Effector memory CD4-positive, alpha-beta T cell (primary cell): ENCODE measurements around the gene WNK1.

Source experiments
- DNase-seq, 3 donors: peaks; one replicate each; pipeline ENCODE4 v3.0.0-alpha.2; 2020
- H3K27ac ChIP-seq: 2 replicates; pipeline ENCODE4 v1.7.0; 2013; ENCODE audit warnings: mild to moderate bottlenecking, low read length, moderate library complexity; ENCODE audit not compliant: insufficient read depth, poor library complexity, severe bottlenecking
- H3K27me3 ChIP-seq: replicated peaks from 2 replicates; pipeline ENCODE4 v1.7.0; 2013; ENCODE audit warnings: mild to moderate bottlenecking, low read length; ENCODE audit not compliant: insufficient read depth, control insufficient read depth, poor library complexity, severe bottlenecking
- H3K36me3 ChIP-seq: 2 replicates; pipeline ENCODE4 v1.7.0; 2013; ENCODE audit warnings: mild to moderate bottlenecking, low read length, moderate library complexity; ENCODE audit not compliant: control insufficient read depth, insufficient read depth
- H3K4me1 ChIP-seq: 2 replicates; pipeline ENCODE4 v1.7.0; 2013; ENCODE audit warnings: low read length, mild to moderate bottlenecking; ENCODE audit not compliant: control insufficient read depth, insufficient read depth, poor library complexity, severe bottlenecking
- H3K4me3 ChIP-seq: 2 replicates; pipeline ENCODE4 v1.7.0; 2013; ENCODE audit warnings: low read length, low read depth, mild to moderate bottlenecking; ENCODE audit not compliant: insufficient read depth, poor library complexity, severe bottlenecking
- H3K9me3 ChIP-seq: 2 replicates; pipeline ENCODE4 v1.7.0; 2013; ENCODE audit warnings: mild to moderate bottlenecking, low read length, moderate library complexity; ENCODE audit not compliant: control insufficient read depth

WNK1 gene

DNA sequence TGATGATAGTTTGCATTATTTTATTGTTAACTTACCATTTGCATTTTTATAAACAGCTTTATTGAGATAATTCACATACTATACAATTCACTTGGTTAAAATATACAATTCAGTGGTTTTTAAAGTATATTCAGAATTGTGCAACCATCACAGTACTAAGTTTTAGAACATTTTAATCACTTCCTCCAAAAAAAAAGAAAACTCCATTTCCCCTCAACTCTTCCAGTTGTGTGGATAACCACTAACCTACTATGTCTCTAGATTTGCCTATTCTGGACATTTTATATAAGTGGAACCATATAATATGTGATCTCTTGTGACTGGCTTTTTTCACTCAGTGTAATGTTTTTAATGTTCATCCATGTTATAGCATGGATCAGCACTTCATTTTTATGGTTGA, 41.3 kb downstream of the WNK1 start:
- Histone ChIP-seq H3K4me1 (peaks cover 14% of the 10 kb centered on the region), H3K27ac (no peak overlapping the region), H3K4me3 (no peak overlapping the region), H3K9me3 (no peaks in the 10 kb centered on the region), H3K27me3 (no peaks in the 10 kb centered on the region), H3K36me3 (no peaks in the 10 kb centered on the region)
- DNase-seq = no peak

DNA sequence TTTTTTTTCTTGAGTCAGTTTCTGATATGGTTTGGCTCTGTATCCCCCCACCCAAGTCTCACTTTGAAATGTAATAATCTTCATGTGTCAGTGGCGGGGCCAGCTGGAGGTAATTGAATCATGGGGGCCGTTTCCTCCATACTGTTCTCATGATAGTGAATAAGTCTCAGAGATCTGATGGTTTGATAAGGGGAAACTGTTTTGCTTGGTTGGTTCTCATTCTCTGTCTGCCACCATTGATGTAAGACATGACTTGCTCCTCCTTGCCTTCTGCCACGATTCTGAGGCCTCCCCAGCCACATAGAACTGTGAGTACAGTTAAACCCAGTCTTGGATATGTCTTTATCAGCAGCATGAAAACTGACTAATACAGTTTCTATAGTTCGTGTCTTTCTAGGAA, 42.9 kb downstream of the WNK1 start:
- peak in 1 of 3 donors; percentile 25 for DNase-seq
- H3K4me1 ChIP-seq = peaks cover 6% of the 10 kb centered on the region
- H3K27ac ChIP-seq = no peak overlapping the region

GRCh38 chr12:800401-800800, 48.0 kb downstream of the WNK1 start:
- Histone ChIP-seq H3K27me3 (no peaks in the 10 kb centered on the region), H3K4me3 (no peak overlapping the region), H3K27ac (no peak overlapping the region), H3K4me1 (peaks cover 16% of the 10 kb centered on the region), H3K9me3 (no peaks in the 10 kb centered on the region), H3K36me3 (no peaks in the 10 kb centered on the region)
- no peak for DNase-seq

More for the DNA sequence above, 42.9 kb downstream of the WNK1 start:
- Histone ChIP-seq H3K9me3 (no peaks in the 10 kb centered on the region), H3K4me3 (no peak overlapping the region), H3K27me3 (no peaks in the 10 kb centered on the region), H3K36me3 (no peaks in the 10 kb centered on the region)

DNA sequence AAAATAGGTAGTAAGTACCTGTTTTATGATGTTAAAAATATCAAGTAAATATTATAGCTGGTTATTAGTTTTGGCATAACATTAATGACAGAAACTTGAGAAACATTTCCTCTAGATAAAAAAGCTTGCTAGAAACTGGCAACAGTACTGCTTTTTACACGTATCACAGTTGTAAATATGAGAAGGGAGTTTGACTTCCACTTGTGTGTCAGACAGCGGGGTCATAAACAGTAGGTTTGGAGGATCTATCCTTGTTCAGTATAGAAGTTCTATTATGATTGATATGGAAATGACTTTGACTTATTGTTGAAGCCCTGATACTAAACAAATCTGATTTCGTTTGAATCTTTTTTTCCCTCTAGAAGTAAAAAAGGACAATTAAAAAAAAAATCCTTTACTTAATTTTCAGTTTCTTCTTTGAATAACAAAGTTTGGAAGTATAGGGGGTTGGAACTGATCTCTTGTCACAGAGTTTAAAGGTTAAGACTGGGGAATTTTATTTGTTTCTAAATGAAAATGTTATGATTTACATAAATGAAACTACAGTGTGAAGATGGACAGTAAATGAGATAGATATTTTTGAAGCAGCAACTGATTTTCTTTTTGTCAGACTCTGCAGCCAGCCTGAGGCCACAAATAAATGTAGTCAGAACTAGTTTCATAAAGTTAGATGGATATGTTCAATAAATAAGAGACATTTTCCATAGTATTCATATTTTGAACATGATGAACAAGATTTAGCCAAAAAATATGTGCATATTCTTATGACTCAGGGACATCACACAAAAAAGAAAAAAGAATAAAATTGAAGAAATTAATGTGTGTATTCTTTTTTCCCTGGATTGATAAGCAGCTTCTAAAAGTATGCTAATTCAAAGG, 50.1 kb downstream of the WNK1 start:
- Histone ChIP-seq H3K4me1 (peaks cover 27% of the 10 kb centered on the region), H3K4me3 (no peak overlapping the region), H3K27me3 (no peaks in the 10 kb centered on the region), H3K27ac (no peak overlapping the region), H3K36me3 (no peaks in the 10 kb centered on the region), H3K9me3 (no peaks in the 10 kb centered on the region)
- no peak for DNase-seq

DNA sequence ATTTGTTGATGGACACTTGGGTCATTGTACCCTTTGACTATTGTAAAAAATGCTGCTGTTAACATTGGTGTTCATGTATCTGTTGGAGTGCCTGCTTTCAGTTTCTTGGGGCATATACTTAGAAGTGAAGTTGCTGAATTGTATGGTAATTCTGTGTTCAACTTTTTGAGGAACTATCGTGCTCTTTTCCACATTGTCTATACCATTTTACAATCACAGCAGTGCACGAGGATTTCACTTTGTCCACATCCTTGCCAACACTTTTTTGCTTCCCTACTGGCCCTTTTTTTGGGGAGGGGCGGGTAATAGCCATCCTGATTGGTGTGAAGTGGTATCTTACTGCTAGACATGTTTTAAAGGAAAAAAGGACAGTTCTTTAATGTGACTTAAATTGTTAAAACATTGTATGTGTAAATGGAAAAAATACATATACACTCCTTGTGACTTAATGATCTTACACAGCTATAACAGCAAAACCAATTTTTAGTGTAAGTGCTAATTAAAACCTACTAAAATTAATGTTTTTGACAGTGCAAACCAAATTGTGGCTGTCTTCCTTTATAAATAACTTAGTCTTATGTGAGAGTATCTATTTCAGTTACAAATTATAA, 52.7 kb downstream of the WNK1 start:
- Histone ChIP-seq H3K9me3 (no peaks in the 10 kb centered on the region), H3K4me3 (no peak overlapping the region), H3K36me3 (no peaks in the 10 kb centered on the region), H3K4me1 (peaks cover 39% of the 10 kb centered on the region), H3K27ac (no peak overlapping the region), H3K27me3 (no peaks in the 10 kb centered on the region)
- DNase-seq = no peak

- Histone ChIP-seq H3K36me3 (no peaks in the 10 kb centered on the region), H3K27me3 (no peaks in the 10 kb centered on the region), H3K4me1 (peaks cover 41% of the 10 kb centered on the region), H3K27ac (peak overlapping the region; percentile 49), H3K4me3 (no peak overlapping the region), H3K9me3 (no peaks in the 10 kb centered on the region)
- DNase-seq = no peak
Measured at GRCh38 chr12:806200-806791, 53.9 kb downstream of the WNK1 start.

- no peaks in the 10 kb centered on the region for H3K36me3 ChIP-seq
- H3K27me3 ChIP-seq = no peaks in the 10 kb centered on the region
- H3K9me3 ChIP-seq = no peaks in the 10 kb centered on the region
- H3K4me1 ChIP-seq = peaks cover 47% of the 10 kb centered on the region
- H3K27ac ChIP-seq = peak overlapping the region; percentile 49
- DNase-seq = no peak
- no peak overlapping the region for H3K4me3 ChIP-seq
Measured at GRCh38 chr12:807041-807735, 54.8 kb downstream of the WNK1 start.

- no peak overlapping the region for H3K27ac ChIP-seq
- no peak for DNase-seq
- H3K27me3 ChIP-seq = no peaks in the 10 kb centered on the region
- H3K36me3 ChIP-seq = peaks cover 4% of the 10 kb centered on the region
- H3K9me3 ChIP-seq = no peaks in the 10 kb centered on the region
- H3K4me3 ChIP-seq = no peak overlapping the region
- peaks cover 43% of the 10 kb centered on the region for H3K4me1 ChIP-seq
Measured at GRCh38 chr12:810116-810515, 57.7 kb downstream of the WNK1 start.

DNA sequence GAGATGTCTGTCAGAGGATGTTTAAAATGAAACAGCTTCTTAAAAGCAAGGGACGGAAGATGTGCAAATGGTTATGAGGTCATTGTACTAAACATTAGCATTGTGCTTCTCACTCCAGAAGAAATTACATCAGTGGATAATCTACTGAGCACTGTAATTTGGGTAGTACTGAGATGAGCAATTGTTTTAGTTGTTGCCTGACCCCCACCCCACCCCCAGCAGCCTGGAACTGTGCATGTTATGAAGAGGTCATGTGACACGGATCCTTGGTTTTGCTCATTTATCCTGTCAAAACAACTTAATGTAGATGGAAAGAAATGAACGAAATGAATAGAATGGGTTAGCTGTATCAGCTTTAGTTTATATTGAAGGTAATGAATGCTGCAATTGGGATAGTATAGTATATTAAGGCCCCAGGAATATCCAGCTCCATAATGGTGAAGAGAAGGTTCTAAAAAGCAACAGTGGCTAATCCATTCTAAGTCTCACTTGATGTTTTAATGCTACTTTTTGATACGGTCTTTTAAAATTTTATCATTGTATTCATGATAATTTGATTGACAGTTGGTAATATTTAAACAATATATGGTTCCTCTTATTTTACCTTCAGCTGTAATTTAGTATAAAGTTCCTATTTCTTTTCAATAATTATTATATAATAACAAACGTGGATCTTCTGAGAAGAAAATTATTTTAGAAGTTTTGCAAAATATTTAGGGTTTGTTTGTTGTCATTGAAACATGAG, 58.5 kb downstream of the WNK1 start:
- no peak overlapping the region for H3K4me3 ChIP-seq
- no peaks in the 10 kb centered on the region for H3K27me3 ChIP-seq
- H3K36me3 ChIP-seq = peaks cover 4% of the 10 kb centered on the region
- peaks cover 40% of the 10 kb centered on the region for H3K4me1 ChIP-seq
- no peak for DNase-seq
- no peaks in the 10 kb centered on the region for H3K9me3 ChIP-seq
- no peak overlapping the region for H3K27ac ChIP-seq
